ENCODE results near the gene PTCH1. TPM values are rescaled to one million over a fixed set of nuclear protein-coding genes. Genes with fewer than 3 reads are reported as not detected.
A peak's percentile ranks its signal among the peaks of the same experiment; 100 is the strongest.

The PTCH1 gene
- total RNA-seq (10 to 100 TPM; 19.4 to 31.1 TPM), polyA plus RNA-seq (1 to 10 TPM; 3.1 to 4.9 TPM)
- long read RNA-seq, donor 1, full-length matches to known transcripts, result 14 of 42 reads
- long read RNA-seq, donor 1, partial matches to known transcripts, result 28 of 42 reads
- long read RNA-seq, donor 1, other reads (novel, unspliced or antisense), result 0 of 42 reads
- long read RNA-seq, donor 2, partial matches to known transcripts, result 9 of 11 reads
- long read RNA-seq, donor 2, other reads (novel, unspliced or antisense), result 0 of 11 reads
- long read RNA-seq, donor 3, partial matches to known transcripts, result 0 of 3 reads
- long read RNA-seq, donor 3, other reads (novel, unspliced or antisense), result 0 of 3 reads
- long read RNA-seq, donor 4, partial matches to known transcripts, result 18 of 20 reads
- long read RNA-seq, donor 4, other reads (novel, unspliced or antisense), result 0 of 20 reads
- long read RNA-seq, donor 5, full-length matches to known transcripts, result 8 of 33 reads
- long read RNA-seq, donor 5, partial matches to known transcripts, result 25 of 33 reads
- long read RNA-seq, donor 5, other reads (novel, unspliced or antisense), result 0 of 33 reads

DNA sequence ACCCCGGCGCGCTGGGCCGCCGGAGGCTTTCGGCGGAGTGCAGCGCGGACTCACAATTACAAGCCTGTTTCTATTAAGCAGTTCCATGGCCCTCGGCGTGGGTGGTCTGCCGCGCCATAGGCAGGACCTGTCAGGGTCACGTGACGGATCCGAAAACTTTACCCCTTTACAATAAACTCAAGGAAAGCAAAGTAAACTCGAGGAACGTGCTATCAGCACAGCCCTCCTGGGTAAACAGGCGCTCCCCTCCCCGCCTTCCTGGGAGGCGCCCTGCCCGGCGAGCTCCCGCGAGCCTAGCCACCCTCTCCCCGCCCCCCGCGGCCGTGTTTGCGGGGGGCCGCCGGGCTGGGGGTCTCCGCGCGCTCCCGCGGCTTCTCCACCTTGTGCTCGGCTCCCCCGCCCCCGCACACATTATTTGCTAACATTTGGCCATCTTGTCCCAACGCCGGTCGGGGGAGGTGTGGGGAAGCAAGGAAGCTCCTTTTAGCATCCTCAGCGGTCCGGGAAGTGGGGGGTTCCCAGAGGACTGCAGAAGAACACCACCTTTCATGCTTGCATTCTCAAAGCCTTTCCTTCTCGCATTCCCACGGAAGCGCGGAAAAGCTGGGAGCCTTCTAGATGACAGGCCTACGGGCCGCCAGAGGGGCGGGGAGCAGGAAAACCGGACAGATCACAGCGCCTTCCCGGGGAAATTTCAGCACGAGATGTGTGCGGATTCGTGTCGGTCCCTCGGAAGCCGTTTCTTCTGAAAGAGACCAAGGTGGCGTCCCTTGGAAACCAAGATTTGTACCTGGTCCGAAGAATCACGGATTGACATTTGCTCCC, at the start of gene PTCH1:
PTCH1 (minus strand) TSS at position 238 of the 825 bp plus-strand sequence.
- H3K36me3 ChIP-seq (ENCODE audit: control insufficient read depth in 4 of 4, insufficient read depth in 4 of 4, low read length in 4 of 4), result peaks cover 0 to 6% (median 0%) of the 10 kb centered on the region in 4 donors
- peak within 1 kb of the TSS; percentile 51 for H3K4me3 ChIP-seq
- 4 to 6% methylated on average over 64 of the region's 64 CpGs for WGBS, 2 donors
- no peaks in the 10 kb centered on the region for H3K9me3 ChIP-seq (ENCODE audit: control insufficient read depth in 4 of 4, insufficient read depth in 3 of 4, low read length in 3 of 4)
- H3K9ac ChIP-seq (ENCODE audit: insufficient read depth in 1 of 2, low read length in 2 of 2), result peak within 1 kb of the TSS; percentile 27 to 90
- no peaks in the 10 kb centered on the region for H3K27me3 ChIP-seq (ENCODE audit: control insufficient read depth in 3 of 3, insufficient read depth in 3 of 3, low read length in 2 of 3)
- DNase-seq (peak; percentile 92 to 95 (median 95)), ATAC-seq (ENCODE audit: insufficient read depth, low FRiP score) (peak; percentile 78)
- peaks cover 0 to 53% (median 11%) of the 10 kb centered on the region in 5 donors for H3K4me1 ChIP-seq (ENCODE audit: control insufficient read depth in 5 of 5, insufficient read depth in 5 of 5, low read length in 5 of 5)
- TF ChIP-seq, protein P1, sequence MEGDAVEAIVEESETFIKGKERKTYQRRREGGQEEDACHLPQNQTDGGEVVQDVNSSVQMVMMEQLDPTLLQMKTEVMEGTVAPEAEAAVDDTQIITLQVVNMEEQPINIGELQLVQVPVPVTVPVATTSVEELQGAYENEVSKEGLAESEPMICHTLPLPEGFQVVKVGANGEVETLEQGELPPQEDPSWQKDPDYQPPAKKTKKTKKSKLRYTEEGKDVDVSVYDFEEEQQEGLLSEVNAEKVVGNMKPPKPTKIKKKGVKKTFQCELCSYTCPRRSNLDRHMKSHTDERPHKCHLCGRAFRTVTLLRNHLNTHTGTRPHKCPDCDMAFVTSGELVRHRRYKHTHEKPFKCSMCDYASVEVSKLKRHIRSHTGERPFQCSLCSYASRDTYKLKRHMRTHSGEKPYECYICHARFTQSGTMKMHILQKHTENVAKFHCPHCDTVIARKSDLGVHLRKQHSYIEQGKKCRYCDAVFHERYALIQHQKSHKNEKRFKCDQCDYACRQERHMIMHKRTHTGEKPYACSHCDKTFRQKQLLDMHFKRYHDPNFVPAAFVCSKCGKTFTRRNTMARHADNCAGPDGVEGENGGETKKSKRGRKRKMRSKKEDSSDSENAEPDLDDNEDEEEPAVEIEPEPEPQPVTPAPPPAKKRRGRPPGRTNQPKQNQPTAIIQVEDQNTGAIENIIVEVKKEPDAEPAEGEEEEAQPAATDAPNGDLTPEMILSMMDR (IDR thresholded peaks at IDR 0.05; ENCODE audit: control extremely low read depth, extremely low read depth), result no peak
- peak within 1 kb of the TSS in 1 of 2 donors; percentile 45 for H3K27ac ChIP-seq (ENCODE audit: low read depth in 1 of 2, low read length in 1 of 2)

DNA sequence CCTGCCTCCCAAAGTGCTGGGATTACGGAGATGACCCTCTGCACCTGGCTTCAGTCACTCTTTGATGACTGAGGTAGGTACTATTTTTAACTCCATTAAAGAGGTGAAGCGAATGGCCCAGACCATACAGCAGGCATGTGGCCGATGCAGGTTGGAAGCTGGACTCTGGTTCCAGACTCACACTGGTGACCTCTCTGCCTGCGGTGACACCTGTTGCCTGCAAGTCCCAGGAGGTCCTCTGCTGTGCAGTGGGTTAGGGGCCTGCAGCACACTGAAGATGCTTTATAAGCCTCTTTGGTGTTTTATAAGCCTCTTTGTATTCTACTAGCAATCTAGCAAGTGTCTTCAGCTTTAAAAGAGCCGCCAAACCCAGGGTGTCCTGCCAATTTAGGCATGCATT, 49.2 kb upstream of the PTCH1 start:
- Histone ChIP-seq H3K4me3 (no peak overlapping the region), H3K9ac (ENCODE audit: insufficient read depth in 1 of 2, low read length in 2 of 2) (no peak overlapping the region), H3K27me3 (ENCODE audit: control insufficient read depth in 3 of 3, insufficient read depth in 3 of 3, low read length in 2 of 3) (no peaks in the 10 kb centered on the region), H3K9me3 (ENCODE audit: control insufficient read depth in 4 of 4, insufficient read depth in 3 of 4, low read length in 3 of 4) (peaks cover 0 to 6% (median 0%) of the 10 kb centered on the region in 4 donors), H3K4me1 (ENCODE audit: control insufficient read depth in 5 of 5, insufficient read depth in 5 of 5, low read length in 5 of 5) (peaks cover 0 to 12% (median 3%) of the 10 kb centered on the region in 5 donors), H3K36me3 (ENCODE audit: control insufficient read depth in 4 of 4, insufficient read depth in 4 of 4, low read length in 4 of 4) (no peaks in the 10 kb centered on the region), H3K27ac (ENCODE audit: low read depth in 1 of 2, low read length in 1 of 2) (no peak overlapping the region)
- 94 to 97% methylated on average over 5 of the region's 5 CpGs for WGBS, 2 donors
- ATAC-seq (ENCODE audit: insufficient read depth, low FRiP score) (no peak), DNase-seq (no peak)
- TF ChIP-seq, protein P1 (IDR thresholded peaks at IDR 0.05; ENCODE audit: control extremely low read depth, extremely low read depth), result no peak

DNA sequence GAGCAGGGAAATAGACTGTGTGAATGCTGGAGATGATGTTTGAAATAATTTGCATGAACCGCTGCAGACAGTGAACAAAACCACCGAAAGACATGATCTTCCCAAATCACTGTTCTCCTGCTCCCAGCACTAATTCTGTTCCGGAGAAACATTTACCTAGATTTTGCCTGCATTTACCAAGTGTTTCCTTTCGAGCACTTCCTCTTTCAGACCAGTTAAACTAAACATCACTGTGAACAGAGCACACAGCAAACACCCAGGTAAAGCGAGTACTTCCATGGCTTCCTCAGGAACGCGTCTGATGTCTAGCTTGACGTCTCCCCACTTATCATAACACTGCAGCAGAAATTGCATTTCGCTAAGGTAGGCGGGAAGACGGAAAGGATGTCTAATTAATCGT, 45.1 kb upstream of the PTCH1 start:
- ATAC-seq (ENCODE audit: insufficient read depth, low FRiP score) (no peak), DNase-seq (no peak)
- peaks cover 0 to 3% (median 0%) of the 10 kb centered on the region in 4 donors for H3K9me3 ChIP-seq (ENCODE audit: control insufficient read depth in 4 of 4, insufficient read depth in 3 of 4, low read length in 3 of 4)
- no peaks in the 10 kb centered on the region for H3K4me1 ChIP-seq (ENCODE audit: control insufficient read depth in 5 of 5, insufficient read depth in 5 of 5, low read length in 5 of 5)
- H3K4me3 ChIP-seq, result no peak overlapping the region
- H3K27me3 ChIP-seq (ENCODE audit: control insufficient read depth in 3 of 3, insufficient read depth in 3 of 3, low read length in 2 of 3), result no peaks in the 10 kb centered on the region
- H3K27ac ChIP-seq (ENCODE audit: low read depth in 1 of 2, low read length in 1 of 2), result no peak overlapping the region
- TF ChIP-seq, protein P1 (IDR thresholded peaks at IDR 0.05; ENCODE audit: control extremely low read depth, extremely low read depth), result no peak
- no peaks in the 10 kb centered on the region for H3K36me3 ChIP-seq (ENCODE audit: control insufficient read depth in 4 of 4, insufficient read depth in 4 of 4, low read length in 4 of 4)
- 25 to 36% methylated on average over 12 of the region's 12 CpGs for WGBS, 2 donors
- no peak overlapping the region for H3K9ac ChIP-seq (ENCODE audit: insufficient read depth in 1 of 2, low read length in 2 of 2)
